Neural progenitor cell (in vitro differentiated cells): ENCODE measurements around the gene RAB31.

Experiments used
- EZH2 ChIP-seq: fragments of 200-600 bp; sonication (generic); IDR thresholded peaks from 2 replicates; pipeline ENCODE4 v1.6.1; 2017; ENCODE audit warnings: antibody characterized with exemption, mild to moderate bottlenecking, moderate library complexity
- TF ChIP-seq, protein P1 (sequence below): fragments of 200-600 bp; sonication (generic); IDR thresholded peaks from 2 replicates; pipeline ENCODE4 v1.5.1; 2017; ENCODE audit warnings: antibody characterized with exemption, mild to moderate bottlenecking

DNA sequence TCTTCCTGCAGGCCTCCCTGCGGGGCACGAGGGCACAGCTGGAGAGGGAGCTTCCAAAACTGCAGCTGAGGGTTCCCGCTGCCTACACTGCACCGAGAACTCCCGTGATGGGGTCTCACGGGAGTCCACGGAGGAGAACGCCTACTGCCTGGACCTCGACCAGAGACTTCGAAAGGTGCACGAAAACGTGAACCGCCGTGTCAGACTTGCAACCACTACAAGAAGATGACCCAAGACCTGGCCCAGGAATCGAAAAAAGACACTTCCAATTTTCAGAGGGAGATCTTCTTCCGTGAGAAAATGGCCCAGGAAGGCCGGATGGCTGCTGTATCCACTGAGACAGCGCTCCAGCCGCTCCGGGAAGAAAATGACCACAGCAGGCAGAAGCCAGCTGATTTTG is 124.8 kb downstream of the RAB31 start:
- TF ChIP-seq, protein P1, sequence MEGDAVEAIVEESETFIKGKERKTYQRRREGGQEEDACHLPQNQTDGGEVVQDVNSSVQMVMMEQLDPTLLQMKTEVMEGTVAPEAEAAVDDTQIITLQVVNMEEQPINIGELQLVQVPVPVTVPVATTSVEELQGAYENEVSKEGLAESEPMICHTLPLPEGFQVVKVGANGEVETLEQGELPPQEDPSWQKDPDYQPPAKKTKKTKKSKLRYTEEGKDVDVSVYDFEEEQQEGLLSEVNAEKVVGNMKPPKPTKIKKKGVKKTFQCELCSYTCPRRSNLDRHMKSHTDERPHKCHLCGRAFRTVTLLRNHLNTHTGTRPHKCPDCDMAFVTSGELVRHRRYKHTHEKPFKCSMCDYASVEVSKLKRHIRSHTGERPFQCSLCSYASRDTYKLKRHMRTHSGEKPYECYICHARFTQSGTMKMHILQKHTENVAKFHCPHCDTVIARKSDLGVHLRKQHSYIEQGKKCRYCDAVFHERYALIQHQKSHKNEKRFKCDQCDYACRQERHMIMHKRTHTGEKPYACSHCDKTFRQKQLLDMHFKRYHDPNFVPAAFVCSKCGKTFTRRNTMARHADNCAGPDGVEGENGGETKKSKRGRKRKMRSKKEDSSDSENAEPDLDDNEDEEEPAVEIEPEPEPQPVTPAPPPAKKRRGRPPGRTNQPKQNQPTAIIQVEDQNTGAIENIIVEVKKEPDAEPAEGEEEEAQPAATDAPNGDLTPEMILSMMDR: no peak
- no peak for TF ChIP-seq EZH2
